Inferior parietal cortex (tissue), 1 donor: ENCODE results near the gene KCNG2.
A peak's percentile ranks its signal among the peaks of the same experiment; 100 is the strongest.
"Not testable (repeated sequence)": the region's sequence is repeated elsewhere in the genome, so short reads cannot be mapped to it uniquely, and the experiment has no call there.

Experiments
- DNase-seq: peaks from one replicate; pipeline ENCODE4 v3.0.0-alpha.2; 2016; ENCODE audit errors: extremely low spot score

Gene KCNG2, protein sequence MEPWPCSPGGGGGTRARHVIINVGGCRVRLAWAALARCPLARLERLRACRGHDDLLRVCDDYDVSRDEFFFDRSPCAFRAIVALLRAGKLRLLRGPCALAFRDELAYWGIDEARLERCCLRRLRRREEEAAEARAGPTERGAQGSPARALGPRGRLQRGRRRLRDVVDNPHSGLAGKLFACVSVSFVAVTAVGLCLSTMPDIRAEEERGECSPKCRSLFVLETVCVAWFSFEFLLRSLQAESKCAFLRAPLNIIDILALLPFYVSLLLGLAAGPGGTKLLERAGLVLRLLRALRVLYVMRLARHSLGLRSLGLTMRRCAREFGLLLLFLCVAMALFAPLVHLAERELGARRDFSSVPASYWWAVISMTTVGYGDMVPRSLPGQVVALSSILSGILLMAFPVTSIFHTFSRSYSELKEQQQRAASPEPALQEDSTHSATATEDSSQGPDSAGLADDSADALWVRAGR

GRCh38 chr18:79797518-79798345 is at the start of gene KCNG2:
Gene KCNG2, plus strand, starts transcription at chr18:79797938. Its CDS starts 65,730 bp downstream, at chr18:79863668.
- DNase-seq, result no peak

DNA sequence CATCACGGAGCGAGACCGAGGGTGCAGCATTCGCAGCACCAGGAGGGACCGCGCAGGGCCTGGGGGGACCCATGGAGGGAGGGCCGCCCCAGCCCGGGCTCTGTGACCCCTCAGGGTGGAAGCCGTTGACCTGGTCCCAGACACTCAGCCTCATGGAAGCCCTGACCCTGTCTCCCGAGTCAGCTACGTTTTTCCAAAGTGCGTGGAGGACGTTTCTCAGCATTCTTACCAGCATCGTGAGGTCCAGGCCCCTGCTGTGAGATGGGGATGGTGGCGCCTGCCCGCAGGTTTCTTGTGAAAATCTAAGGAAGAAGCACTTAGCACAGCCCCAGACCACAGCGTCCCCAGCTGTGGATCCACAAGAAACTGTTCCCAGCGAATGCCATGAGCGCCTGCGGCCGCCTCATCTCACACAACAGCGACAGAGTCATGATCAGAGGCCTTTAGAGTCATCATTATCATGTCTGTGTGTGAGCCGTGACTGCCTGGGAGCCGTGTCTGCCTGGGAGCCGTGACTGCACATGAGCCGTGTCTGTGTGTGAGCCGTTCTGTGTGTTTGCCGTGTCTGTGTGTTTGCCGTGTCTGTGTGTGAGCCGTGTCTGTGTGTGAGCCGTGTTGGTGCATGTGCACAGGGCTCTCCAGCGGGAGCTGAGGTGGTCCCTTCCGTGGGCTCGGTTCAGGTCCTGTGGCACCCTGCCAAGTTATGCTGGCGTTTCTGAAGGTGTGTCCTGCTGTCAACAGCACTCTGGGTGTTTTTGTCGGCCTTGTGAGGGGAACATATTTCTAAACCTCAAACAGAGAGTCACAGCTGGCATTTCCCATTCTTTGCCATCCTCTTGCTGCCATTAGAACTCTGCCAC is 49.2 kb upstream of the KCNG2 start:
- no peak for DNase-seq

GRCh38 chr18:79749251-79750191 is 48.2 kb upstream of the KCNG2 start:
- peak; percentile 11 for DNase-seq

DNA sequence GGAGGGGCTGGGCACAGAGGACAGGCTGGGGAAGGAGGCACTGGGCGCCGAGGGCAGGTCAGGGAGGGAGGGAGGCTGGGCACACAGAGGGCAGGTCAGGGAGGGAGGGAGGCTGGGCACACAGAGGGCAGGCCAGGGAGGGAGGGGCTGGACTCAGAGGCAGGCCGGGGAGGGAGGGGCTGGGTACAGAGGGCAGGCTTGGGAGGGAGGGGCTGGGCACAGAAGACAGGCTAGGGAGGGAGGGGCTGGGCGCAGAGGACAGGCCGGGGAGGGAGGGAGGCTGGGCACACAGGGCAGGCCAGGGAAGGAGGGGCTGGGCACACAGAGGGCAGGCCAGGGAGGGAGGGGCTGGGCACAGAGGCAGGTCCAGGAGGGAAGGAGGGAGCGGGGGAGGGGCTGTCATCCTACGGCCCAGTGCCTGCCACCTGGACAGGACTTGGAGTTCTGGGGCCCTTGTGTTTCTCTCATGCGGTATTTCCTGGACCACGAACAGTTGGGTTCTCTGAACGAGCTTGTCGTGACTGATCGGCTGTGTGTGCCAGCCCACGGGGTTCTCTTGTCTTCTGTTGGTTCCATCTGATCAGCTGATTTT is 46.7 kb upstream of the KCNG2 start:
- no peak for DNase-seq

DNA sequence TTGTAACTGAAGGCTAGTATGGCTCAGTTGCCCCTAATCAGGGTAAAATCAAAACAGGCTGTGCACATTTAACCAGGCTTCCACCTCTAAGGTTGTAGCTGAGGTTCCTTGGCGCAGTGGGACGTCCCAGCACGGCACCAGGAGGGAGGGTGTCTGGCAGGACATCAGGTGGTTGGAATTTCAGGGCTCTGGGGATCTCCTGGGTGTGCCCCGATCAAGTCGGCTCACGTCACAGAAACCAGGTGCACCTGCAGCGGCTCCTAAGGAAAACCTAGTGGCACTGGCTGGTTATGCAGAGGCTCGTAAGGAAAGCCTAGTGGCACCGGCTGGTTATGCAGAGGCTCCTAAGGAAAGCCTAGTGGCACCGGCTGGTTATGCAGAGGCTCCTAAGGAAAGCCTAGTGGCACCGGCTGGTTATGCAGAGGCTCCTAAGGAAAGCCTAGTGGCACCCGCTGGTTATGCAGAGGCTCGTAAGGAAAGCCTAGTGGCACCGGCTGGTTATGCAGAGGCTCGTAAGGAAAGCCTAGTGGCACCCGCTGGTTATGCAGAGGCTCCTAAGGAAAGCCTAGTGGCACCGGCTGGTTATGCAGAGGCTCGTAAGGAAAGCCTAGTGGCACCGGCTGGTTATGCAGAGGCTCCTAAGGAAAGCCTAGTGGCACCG is 45.7 kb upstream of the KCNG2 start:
- not testable (repeated sequence) for DNase-seq

DNA sequence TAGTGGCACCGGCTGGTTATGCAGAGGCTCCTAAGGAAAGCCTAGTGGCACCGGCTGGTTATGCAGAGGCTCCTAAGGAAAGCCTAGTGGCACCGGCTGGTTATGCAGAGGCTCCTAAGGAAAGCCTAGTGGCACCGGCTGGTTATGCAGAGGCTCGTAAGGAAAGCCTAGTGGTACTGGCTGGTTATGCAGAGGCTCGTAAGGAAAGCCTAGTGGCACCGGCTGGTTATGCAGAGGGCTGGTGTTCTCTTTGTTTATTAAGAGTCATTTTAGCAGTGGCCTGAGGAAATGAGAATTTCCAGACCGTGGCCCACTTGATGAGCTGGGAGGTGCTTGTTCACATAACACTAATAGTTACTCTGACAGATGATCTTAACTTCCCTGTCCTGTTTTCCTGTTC is 44.8 kb upstream of the KCNG2 start:
- DNase-seq, result not testable (repeated sequence)

- no peak for DNase-seq
These were observed 44.3 kb upstream of the KCNG2 start for GRCh38 chr18:79753391-79753851.

GRCh38 chr18:79754022-79754761 is 43.5 kb upstream of the KCNG2 start:
- DNase-seq, result peak; percentile 20

- no peak for DNase-seq
These were observed 42.8 kb upstream of the KCNG2 start for GRCh38 chr18:79754831-79755351.

DNA sequence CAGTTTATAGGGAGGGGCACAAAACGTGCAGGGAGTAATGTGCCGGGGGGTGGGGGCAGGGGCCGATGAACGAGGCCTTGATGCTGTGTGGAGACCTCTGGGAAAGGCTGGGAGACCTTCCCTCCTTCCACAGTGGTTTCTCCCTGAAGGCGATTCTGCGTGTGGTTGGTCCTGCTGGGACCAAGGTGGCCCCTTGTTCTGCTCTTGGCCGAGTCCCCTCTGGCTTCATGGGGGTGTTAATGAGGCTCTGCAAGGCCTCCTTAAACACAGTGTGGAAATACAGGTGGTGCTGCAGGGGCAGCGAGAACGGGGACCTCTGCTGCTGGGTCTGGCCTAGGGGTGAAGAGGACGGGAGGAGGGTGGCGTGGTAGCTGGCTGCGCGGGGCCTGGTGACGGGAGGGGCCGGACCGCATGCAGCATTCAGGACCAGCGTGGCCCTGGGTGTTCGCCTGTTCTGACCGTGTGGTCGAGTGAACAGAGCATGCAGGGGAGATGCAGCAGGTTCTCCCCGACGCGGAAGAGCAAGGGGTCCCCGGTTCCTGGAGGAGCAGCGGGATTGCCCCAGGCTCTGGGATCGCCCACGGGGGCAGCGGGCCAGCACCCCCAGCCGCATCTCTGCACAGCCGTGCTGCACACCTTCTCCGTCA is 42.1 kb upstream of the KCNG2 start:
- no peak for DNase-seq

- no peak for DNase-seq
These were observed 41.6 kb upstream of the KCNG2 start for GRCh38 chr18:79756143-79756500.

- no peak for DNase-seq
These were observed 40.9 kb upstream of the KCNG2 start for GRCh38 chr18:79756826-79757225.

GRCh38 chr18:79760348-79760747 is 37.4 kb upstream of the KCNG2 start:
- no peak for DNase-seq

GRCh38 chr18:79760881-79761280 is 36.9 kb upstream of the KCNG2 start:
- no peak for DNase-seq

DNA sequence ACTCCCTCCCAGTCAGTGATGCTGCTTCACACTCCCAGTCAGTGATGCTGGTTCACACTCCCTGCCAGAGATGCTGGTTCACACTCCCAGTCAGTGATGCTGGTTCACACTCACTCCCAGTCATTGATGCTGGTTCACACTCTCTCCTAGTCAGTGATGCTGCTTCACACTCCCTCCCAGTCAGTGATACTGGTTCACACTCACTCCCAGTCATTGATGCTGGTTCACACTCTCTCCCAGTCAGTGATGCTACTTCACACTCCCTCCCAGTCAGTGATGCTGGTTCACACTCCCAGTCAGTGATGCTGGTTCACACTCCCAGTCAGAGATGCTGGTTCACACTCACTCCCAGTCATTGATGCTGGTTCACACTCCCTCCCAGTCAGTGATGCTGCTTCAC is 34.3 kb upstream of the KCNG2 start:
- no peak for DNase-seq

DNA sequence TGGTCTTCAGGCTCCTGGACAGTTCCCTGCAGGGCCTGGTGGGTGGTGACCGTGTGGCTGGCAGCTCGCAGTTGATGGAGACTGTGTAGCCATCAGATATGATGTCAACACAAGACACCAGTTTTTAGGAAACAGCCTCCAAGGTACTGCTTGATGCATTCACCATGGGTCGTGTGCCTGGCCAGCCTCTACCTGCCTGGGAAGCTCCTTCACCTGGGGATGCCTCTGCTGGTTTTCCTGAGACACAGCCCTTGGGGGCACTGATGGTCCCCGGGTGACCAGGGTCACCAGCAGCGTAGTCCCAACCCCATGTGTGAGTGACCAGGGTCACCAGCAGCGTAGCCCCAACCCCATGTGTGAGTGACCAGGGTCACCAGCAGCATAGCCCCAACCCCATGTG is 33.6 kb upstream of the KCNG2 start:
- DNase-seq, result no peak

DNA sequence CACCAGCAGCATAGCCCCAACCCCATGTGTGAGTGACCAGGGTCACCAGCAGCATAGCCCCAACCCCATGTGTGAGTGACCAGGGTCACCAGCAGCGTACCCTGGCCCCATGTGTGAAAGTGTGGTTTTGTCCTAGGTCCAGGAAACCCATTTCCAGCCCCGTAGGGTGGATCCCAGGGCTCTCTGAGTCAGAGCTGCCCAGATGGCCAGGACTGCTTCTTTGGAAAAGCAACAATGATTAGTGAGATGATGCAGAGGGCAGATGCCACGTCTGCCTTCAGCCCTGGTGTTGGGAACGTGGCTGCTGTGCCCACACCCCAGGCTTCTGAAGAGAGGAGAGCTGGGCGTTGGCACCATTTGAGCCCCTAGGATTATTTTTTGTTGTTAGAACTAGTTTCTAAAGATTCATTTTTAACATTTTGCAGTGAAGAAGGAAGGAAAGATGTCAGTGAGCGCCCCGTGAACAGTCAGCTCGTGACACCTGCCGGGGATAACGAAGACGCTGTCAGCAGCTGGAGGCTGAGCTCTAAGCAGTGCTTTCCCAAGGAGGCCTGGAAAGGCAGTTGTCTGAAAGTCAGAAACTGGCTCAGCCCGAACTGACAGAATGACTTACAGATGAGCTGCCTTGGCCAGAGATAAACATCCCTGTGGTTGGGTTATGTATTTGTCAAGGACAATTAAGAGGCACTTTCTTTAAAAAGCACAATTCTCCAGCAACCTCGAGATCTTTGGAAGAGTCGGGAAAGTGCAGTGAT is 32.1 kb upstream of the KCNG2 start:
- no peak for DNase-seq

GRCh38 chr18:79766308-79766707 is 31.4 kb upstream of the KCNG2 start:
- no peak for DNase-seq
